HG02981 (cell line): ENCODE results near the gene PTCH1.

Source experiments
- ATAC-seq: cut with Tn5 transposase; IDR thresholded peaks from one replicate; pipeline ENCODE4 v1.9.1; 2021; ENCODE audit warnings: mild to moderate bottlenecking, moderate library complexity; ENCODE audit not compliant: unreplicated experiment

Gene PTCH1

GRCh38 chr9:95516734-95517558 lies at the start of gene PTCH1:
Gene PTCH1 (minus strand): TSS chr9:95516971.
- no peak for ATAC-seq

GRCh38 chr9:95565982-95566381 lies 49.2 kb upstream of the PTCH1 start:
- ATAC-seq = no peak

GRCh38 chr9:95561913-95562312 lies 45.1 kb upstream of the PTCH1 start:
- no peak for ATAC-seq

GRCh38 chr9:95557142-95557541 lies 40.4 kb upstream of the PTCH1 start:
- ATAC-seq = no peak

GRCh38 chr9:95556521-95556920 lies 39.8 kb upstream of the PTCH1 start:
- ATAC-seq = no peak

GRCh38 chr9:95552814-95553546 lies 36.2 kb upstream of the PTCH1 start:
- no peak for ATAC-seq

- no peak for ATAC-seq
These were observed 35.5 kb upstream of the PTCH1 start for GRCh38 chr9:95552255-95552654.

GRCh38 chr9:95551406-95551805 lies 34.6 kb upstream of the PTCH1 start:
- ATAC-seq = no peak

GRCh38 chr9:95545831-95546567 lies 29.2 kb upstream of the PTCH1 start:
- no peak for ATAC-seq

GRCh38 chr9:95533996-95534680 lies 17.4 kb upstream of the PTCH1 start:
- ATAC-seq = no peak

GRCh38 chr9:95529910-95530309 lies 13.1 kb upstream of the PTCH1 start:
- ATAC-seq = no peak

GRCh38 chr9:95528908-95529502 lies 12.2 kb upstream of the PTCH1 start:
- ATAC-seq = no peak

- ATAC-seq = no peak
These were observed 6.2 kb upstream of the PTCH1 start for GRCh38 chr9:95522871-95523370.

GRCh38 chr9:95521699-95522098 lies 4.9 kb upstream of the PTCH1 start:
- no peak for ATAC-seq

GRCh38 chr9:95517559-95518425 lies 1.0 kb upstream of the PTCH1 start:
- ATAC-seq = no peak

GRCh38 chr9:95516221-95516733 lies 494 bp downstream of the PTCH1 start:
- ATAC-seq = no peak

- no peak for ATAC-seq
These were observed 1.3 kb downstream of the PTCH1 start for GRCh38 chr9:95515272-95516113.

- no peak for ATAC-seq
These were observed 2.4 kb downstream of the PTCH1 start for GRCh38 chr9:95514342-95514741.
